Articular chondrocyte of knee joint (primary cell): ENCODE measurements around the gene TRO. TPM values are rescaled to one million over a fixed set of nuclear protein-coding genes. Genes with fewer than 3 reads are reported as not detected.

Experiments
- small RNA-seq: library from RNA; depleted of rRNA; stranded (forward); fragments of <200 nt; gene quantifications from one replicate; pipeline ENCODE3, GENCODE V24; 2012
- total RNA-seq: library from RNA; depleted of rRNA; stranded (reverse); fragments of >200 nt; gene quantifications from 2 replicates; pipeline ENCODE4 v1.2.3, GENCODE V29; 2012

Gene TRO
- 20.0 and 21.3 TPM in 2 replicates for total RNA-seq

GRCh38 chrX:54920610-54921426, at the start of gene TRO:
Gene TRO, plus strand, starts transcription at chrX:54920824. Its CDS starts 1,423 bp downstream, at chrX:54922247.

Small RNA genes lying within 50 kb of the gene (small RNA-seq; reads per million reads assigned to genes)
- not detected for gene RF00614

Other genes with a start within 250 kb of the TRO start
- under 0.01 TPM in 2 replicates for gene ITIH6, start 122.6 kb upstream of the TRO start, total RNA-seq
- 188 and 203 TPM in 2 replicates for gene MAGED2, start 113.1 kb upstream of the TRO start, total RNA-seq
- gene PFKFB1, start 73.4 kb downstream of the TRO start, total RNA-seq = 0.13 TPM in 1 of 2 replicates, not detected in the other
- 5.4 and 7.5 TPM in 2 replicates for gene APEX2, start 79.5 kb downstream of the TRO start, total RNA-seq
- not detected in 2 replicates for gene ALAS2, start 110.2 kb downstream of the TRO start, total RNA-seq
- gene PAGE2B, start 154.2 kb downstream of the TRO start, total RNA-seq = not detected in 2 replicates
- gene PAGE2, start 168.2 kb downstream of the TRO start, total RNA-seq = not detected in 2 replicates